SJCRH30 (cell line): ENCODE results near the gene FLT4. TPM values are rescaled to one million over a fixed set of nuclear protein-coding genes. Genes with fewer than 3 reads are reported as not detected.
"Not testable (repeated sequence)": the region's sequence is repeated elsewhere in the genome, so short reads cannot be mapped to it uniquely, and the experiment has no call there.

Experiments used
- DNase-seq, 2 experiments: peaks; one replicate each; pipeline ENCODE4 v3.0.0-alpha.2; 2015 to 2020
- H3K27ac ChIP-seq: fragments of 250-450 bp; sonication (Bioruptor Pico); 2 replicates; pipeline ENCODE4 v1.5.1; 2020; ENCODE audit warnings: mild to moderate bottlenecking, moderate library complexity
- H3K27me3 ChIP-seq: fragments of 250-450 bp; sonication (Bioruptor Pico); 2 replicates; pipeline ENCODE4 v1.5.1; 2020; ENCODE audit warnings: mild to moderate bottlenecking, moderate library complexity
- H3K36me3 ChIP-seq: fragments of 250-450 bp; sonication (Bioruptor Pico); 2 replicates; pipeline ENCODE4 v1.5.1; 2020; ENCODE audit warnings: mild to moderate bottlenecking, moderate library complexity
- H3K4me1 ChIP-seq: fragments of 250-450 bp; sonication (Bioruptor Pico); 2 replicates; pipeline ENCODE4 v1.5.1; 2020; ENCODE audit warnings: mild to moderate bottlenecking, moderate library complexity
- H3K4me3 ChIP-seq: fragments of 250-450 bp; sonication (Bioruptor Pico); 2 replicates; pipeline ENCODE4 v1.5.1; 2020; ENCODE audit warnings: mild to moderate bottlenecking, moderate library complexity
- H3K9me3 ChIP-seq: fragments of 250-450 bp; sonication (Bioruptor Pico); replicated peaks from 2 replicates; pipeline ENCODE4 v1.5.1; 2020; ENCODE audit warnings: mild to moderate bottlenecking, moderate library complexity
- total RNA-seq: library from RNA; depleted of rRNA; stranded (reverse); fragments of >200 nt; shearing (Covaris generic); gene quantifications from 2 replicates; pipeline ENCODE4 v1.2.3, GENCODE V29; 2014; rRNA removed

Gene FLT4
- total RNA-seq: 0.08 TPM in 1 of 2 replicates, not detected in the other

DNA sequence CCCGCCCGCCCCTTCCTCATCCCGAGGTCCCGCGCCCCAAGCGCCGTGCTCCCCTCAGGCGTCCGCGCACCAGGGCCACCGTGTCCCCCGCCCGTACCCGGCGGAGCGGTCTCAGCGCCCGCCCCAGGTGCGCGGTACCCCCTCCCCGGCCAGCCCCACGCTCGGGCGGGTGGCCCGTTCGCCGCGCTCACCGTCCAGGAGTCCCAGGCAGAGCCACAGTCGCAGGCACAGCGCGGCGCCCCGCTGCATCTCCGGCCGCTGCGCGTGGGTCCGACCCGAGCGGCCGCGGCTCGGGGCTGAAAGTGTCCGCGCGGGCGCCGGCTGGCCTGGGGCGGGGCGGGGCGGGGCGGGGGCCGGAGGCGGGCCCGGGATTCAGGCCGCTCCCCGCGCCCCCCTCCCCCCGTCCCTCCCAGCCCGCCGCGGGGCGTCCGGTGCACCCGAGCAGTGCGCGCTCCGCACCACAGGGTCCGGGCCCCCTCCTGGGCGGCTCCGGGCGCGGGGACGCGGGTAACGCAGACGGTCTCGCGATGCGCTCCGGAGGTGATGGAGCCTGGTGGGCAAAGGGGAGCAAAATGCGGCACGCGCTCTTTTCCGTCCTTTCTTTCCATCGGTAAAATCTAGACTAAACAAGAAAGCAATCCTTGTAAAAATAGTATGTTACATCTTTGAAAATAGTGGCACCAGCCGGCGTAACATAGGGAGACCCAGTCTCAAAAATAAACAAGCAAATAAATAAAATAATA is at the start of gene FLT4:
Gene FLT4 (minus strand): TSS at position 304 of the 743 bp plus-strand sequence. CDS start 55 bp downstream, at position 249.
- no peak within 1 kb of the TSS for H3K4me3 ChIP-seq
- H3K27me3 ChIP-seq: no peaks in the 10 kb centered on the region; the same call in 1 of the 2 replicates

DNA sequence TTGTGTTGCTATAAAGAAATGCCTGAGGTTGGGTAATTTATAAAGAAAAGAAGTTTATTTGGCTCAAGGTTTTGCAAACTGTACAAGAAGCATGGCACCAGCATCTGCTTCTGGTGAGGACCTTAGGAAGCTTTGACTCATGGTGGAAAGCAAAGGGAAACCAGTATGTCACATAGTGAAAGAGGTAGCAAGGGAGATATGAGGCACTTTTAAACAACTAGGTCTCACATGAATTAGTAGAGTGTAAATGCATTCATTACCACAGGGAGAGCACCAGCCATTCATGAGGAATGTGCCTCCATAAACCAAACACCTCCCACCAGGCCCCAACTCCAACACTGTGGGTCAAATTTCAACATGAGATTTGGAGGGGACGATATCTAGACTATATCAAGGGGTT is 49.6 kb upstream of the FLT4 start:
- no peak overlapping the region for H3K4me3 ChIP-seq
- H3K27me3 ChIP-seq: peaks cover 7% of the 10 kb centered on the region; the same call in 1 of the 2 replicates
- no peaks in the 10 kb centered on the region for H3K4me1 ChIP-seq
- H3K27ac ChIP-seq: no peak overlapping the region
- DNase-seq: no peak
- H3K36me3 ChIP-seq: no peaks in the 10 kb centered on the region
- H3K9me3 ChIP-seq: no peaks in the 10 kb centered on the region; the same call in 1 of the 2 replicates

More for the DNA sequence above, at the start of gene FLT4:
- Histone ChIP-seq H3K27ac (no peak within 1 kb of the TSS), H3K9me3 (no peaks in the 10 kb centered on the region), H3K4me1 (no peaks in the 10 kb centered on the region), H3K36me3 (no peaks in the 10 kb centered on the region)
- no peak for DNase-seq

DNA sequence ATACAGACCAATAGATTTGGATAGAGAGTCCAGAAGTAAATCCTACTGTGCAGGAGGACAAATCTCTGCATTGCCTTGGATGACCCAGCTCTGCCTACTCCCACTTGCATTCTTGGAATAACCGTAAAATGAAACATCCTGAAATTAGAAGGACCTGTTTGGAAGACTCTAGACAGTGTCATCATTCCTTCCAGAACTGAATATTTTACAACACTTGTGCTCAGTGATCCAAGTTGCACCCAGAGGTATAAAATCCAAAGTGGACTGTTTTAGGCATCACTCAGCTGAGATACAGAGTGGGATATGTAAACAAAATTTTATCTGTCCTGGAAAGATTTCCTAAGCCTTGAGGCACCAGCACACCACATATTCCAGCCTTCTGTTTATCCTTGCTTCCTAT is 46.7 kb upstream of the FLT4 start:
- Histone ChIP-seq H3K27me3 (peaks cover 10% of the 10 kb centered on the region; the same call in 1 of the 2 replicates), H3K36me3 (no peaks in the 10 kb centered on the region), H3K4me3 (no peak overlapping the region), H3K4me1 (no peaks in the 10 kb centered on the region), H3K9me3 (no peaks in the 10 kb centered on the region; the same call in 1 of the 2 replicates), H3K27ac (no peak overlapping the region)
- no peak for DNase-seq

DNA sequence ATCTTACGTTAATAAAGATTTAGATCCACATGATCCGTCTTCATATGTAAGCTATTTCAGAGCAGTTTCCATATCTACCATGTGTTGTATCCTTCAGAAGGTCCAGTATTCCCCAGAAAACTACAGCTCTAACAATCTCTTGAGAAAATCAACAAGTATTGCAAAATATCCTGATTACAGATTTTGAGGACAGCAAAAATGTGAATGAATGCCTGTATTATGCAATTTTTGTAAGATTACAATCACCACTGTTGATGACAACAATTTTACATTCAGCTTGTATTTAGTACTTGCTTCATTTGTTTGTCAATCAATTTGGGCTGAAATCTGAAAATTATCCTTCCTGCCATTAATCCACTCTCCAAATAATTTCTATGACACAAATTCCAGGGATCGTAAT is 43.0 kb upstream of the FLT4 start:
- Histone ChIP-seq H3K27ac (no peak overlapping the region), H3K27me3 (peaks cover 10% of the 10 kb centered on the region; the same call in 1 of the 2 replicates), H3K9me3 (no peaks in the 10 kb centered on the region; the same call in 1 of the 2 replicates), H3K4me3 (no peak overlapping the region), H3K36me3 (no peaks in the 10 kb centered on the region), H3K4me1 (no peaks in the 10 kb centered on the region)
- no peak for DNase-seq

DNA sequence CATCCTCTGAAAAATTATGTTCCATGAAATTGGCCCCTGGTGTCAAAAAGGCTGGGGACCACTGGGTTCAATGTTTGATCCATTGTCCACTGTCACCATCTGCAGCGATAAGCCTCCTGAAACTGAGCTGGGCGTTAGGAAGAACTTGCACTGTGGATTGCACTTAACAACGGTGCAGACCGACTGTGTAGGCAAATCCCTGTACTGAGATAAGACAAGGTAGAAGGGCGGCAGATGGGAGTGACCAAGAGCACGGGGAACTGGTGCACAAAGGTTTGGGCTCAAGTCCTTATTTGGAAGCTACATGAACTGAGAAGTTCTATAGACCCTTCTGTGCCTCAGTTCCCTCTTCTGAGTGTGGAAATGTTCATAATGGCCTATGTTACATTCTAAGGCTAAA is 41.6 kb upstream of the FLT4 start:
- DNase-seq: no peak
- H3K36me3 ChIP-seq: no peaks in the 10 kb centered on the region

DNA sequence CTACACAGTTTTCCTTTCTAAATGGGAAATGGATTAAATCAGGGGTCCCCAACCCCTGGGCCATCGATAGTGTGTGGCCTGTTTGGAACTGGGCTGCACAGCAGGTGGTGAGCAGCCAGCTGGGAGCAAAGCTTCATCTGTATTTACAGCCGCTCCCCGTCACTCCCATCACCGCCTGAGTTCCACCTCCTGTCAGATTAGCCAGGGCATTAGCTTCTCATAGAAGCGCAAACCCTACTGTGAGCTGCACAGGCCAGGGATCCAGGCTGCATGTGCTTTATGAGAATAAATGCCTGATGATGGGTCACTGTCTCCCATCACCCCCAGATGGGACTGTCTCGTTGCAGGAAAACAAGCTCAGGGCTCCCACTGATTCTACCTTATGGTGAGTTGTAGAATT is 41.2 kb upstream of the FLT4 start:
- no peak overlapping the region for H3K4me3 ChIP-seq
- H3K27ac ChIP-seq: no peak overlapping the region
- peaks cover 10% of the 10 kb centered on the region; the same call in 1 of the 2 replicates for H3K27me3 ChIP-seq
- no peak for DNase-seq
- H3K36me3 ChIP-seq: no peaks in the 10 kb centered on the region
- H3K9me3 ChIP-seq: no peaks in the 10 kb centered on the region; the same call in 1 of the 2 replicates
- no peaks in the 10 kb centered on the region for H3K4me1 ChIP-seq

More for the DNA sequence above, 41.6 kb upstream of the FLT4 start:
- Histone ChIP-seq H3K27ac (no peak overlapping the region), H3K27me3 (peaks cover 10% of the 10 kb centered on the region; the same call in 1 of the 2 replicates), H3K4me3 (no peak overlapping the region), H3K9me3 (no peaks in the 10 kb centered on the region; the same call in 1 of the 2 replicates), H3K4me1 (no peaks in the 10 kb centered on the region)

DNA sequence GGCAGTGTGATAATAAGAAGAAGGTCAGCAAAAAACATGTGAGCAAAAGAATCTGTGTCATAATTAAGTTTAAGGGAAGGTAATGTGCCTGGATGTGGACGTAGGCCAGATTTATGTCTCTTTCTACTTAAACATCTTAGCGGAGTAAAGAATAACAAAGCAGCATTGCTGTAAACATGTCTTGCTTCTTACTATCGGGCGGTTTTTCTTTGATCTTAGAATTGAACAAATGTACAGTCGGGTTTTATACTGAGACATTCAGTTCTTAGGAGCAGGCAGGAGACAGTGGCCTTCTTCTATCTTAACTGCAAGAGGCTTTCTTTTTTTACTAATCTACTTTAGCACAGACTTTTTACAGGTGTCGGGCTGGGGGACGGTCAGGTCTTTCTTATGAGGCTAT is 40.4 kb upstream of the FLT4 start:
- H3K36me3 ChIP-seq: no peaks in the 10 kb centered on the region
- no peak overlapping the region for H3K4me3 ChIP-seq
- H3K4me1 ChIP-seq: no peaks in the 10 kb centered on the region
- no peaks in the 10 kb centered on the region for H3K9me3 ChIP-seq
- no peak overlapping the region for H3K27ac ChIP-seq
- no peak for DNase-seq
- peaks cover 10% of the 10 kb centered on the region; the same call in 1 of the 2 replicates for H3K27me3 ChIP-seq

DNA sequence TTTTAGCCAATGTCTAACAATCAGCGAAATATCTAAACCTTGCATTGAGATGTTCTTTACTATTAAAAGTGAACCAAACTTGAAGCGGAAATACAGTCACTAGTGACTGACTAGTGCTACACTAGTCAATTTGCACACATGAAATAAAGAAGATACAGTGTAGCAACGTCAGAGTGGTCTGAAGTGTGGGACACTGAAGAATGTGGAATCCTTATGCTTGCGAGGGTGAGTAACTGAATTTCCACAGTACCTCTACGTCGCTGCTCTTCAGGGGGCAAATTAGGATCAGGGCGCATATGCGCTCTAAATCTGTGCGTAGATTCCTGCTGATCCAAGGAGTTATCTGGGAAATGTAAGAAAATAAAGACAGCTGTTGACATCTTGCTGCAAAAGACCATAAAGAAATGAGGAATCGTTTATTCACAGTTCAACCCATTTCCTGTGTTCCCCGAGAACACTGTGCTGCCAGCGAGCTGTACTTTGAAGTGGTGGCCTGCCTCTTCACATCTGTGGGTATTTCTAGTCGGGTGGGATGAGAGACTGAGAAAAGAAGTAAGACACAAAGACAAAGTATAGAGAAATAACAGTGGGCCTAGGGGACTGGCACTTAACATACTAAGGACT is 39.8 kb upstream of the FLT4 start:
- no peak overlapping the region for H3K4me3 ChIP-seq
- no peaks in the 10 kb centered on the region for H3K9me3 ChIP-seq
- peaks cover 10% of the 10 kb centered on the region; the same call in 1 of the 2 replicates for H3K27me3 ChIP-seq
- H3K36me3 ChIP-seq: no peaks in the 10 kb centered on the region
- DNase-seq: no peak
- no peaks in the 10 kb centered on the region for H3K4me1 ChIP-seq
- no peak overlapping the region for H3K27ac ChIP-seq

DNA sequence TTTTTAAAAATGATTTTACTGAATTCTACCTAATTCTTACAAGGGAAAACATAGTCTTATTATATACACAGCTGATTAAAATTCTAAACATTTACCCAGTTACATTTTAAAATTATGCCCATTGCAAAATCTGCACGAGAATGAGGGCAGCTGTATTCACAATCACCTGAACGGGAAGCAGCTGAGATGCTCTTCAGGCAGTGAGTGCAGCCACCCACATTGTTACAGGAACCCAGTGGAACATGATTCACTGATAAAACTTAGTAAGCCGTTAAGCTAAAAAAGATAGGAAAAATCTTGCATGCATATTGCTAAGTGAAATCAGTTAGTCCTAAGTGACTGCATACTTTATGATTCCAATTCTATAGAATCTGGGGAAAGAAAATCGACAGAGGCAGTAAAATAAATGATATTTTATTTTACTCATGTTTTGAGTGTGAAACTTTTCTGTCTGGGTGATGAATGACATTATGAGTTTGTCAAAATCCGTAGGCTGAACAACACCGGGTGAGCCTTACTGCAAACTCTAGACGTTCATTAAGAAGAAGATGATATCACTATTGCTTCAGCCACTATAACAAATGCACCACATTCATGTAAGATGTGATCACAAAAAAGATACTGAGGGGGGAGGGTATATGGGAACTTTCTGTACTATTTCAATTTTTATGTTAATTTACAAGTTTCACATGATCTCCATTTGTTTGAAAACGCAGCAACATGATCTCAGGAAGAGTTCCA is 39.1 kb upstream of the FLT4 start:
- H3K27me3 ChIP-seq: peaks cover 10% of the 10 kb centered on the region; the same call in 1 of the 2 replicates
- no peak overlapping the region for H3K27ac ChIP-seq
- no peak overlapping the region for H3K4me3 ChIP-seq
- no peaks in the 10 kb centered on the region for H3K36me3 ChIP-seq
- H3K9me3 ChIP-seq: no peaks in the 10 kb centered on the region
- DNase-seq: no peak
- H3K4me1 ChIP-seq: no peaks in the 10 kb centered on the region

DNA sequence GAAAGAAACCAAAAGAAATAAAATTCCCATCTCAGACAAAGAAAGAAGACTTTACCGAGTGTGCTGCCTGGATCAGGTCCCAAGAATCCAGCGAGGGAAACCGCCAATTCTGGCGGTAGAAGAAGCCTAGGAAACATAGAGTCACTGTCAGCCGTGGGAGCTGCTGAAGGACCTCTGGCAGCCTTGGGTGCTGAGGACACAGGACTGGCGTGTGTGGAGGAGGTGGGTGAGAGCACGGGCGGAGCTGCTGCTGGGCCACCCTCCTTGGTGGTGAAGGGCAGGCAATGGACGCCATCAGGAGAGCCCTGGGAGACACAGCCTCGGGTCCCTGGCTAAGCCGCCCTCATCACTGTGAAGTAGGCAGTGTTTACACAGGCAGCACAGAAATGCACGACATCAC is 37.4 kb upstream of the FLT4 start:
- H3K9me3 ChIP-seq, H3K4me1 ChIP-seq, DNase-seq, H3K36me3 ChIP-seq, H3K4me3 ChIP-seq, H3K27ac ChIP-seq, H3K27me3 ChIP-seq: not testable (repeated sequence)

DNA sequence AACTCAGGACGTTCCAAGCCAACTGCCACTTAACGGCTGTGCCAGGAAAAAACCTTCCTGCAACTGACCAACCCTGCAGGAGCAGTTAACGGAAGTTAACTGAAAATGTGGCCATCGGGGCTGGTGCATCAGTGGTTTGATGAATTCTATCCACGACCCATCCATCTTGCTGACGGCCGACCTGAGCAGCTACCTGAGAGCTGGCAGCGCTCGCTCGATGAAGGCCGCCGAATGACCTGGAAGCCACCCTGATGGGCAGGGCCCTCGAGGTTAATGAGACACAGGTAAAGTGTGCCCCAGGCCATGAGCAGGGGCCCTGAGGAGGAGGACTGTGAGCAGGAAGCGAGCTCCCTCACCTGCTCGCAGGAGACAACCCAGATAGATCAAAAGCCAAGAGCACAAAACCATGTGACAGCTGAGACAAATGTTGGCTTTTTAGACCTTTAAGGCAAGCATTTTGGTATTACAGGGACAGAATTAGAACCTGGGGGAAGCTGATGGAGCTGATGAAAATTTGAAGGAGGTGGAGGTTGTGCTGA is 35.3 kb upstream of the FLT4 start:
- no peaks in the 10 kb centered on the region for H3K4me1 ChIP-seq
- no peak for DNase-seq
- H3K9me3 ChIP-seq: no peaks in the 10 kb centered on the region
- no peaks in the 10 kb centered on the region for H3K36me3 ChIP-seq
- H3K27me3 ChIP-seq: peaks cover 3% of the 10 kb centered on the region; the same call in 1 of the 2 replicates
- no peak overlapping the region for H3K4me3 ChIP-seq
- H3K27ac ChIP-seq: no peak overlapping the region

DNA sequence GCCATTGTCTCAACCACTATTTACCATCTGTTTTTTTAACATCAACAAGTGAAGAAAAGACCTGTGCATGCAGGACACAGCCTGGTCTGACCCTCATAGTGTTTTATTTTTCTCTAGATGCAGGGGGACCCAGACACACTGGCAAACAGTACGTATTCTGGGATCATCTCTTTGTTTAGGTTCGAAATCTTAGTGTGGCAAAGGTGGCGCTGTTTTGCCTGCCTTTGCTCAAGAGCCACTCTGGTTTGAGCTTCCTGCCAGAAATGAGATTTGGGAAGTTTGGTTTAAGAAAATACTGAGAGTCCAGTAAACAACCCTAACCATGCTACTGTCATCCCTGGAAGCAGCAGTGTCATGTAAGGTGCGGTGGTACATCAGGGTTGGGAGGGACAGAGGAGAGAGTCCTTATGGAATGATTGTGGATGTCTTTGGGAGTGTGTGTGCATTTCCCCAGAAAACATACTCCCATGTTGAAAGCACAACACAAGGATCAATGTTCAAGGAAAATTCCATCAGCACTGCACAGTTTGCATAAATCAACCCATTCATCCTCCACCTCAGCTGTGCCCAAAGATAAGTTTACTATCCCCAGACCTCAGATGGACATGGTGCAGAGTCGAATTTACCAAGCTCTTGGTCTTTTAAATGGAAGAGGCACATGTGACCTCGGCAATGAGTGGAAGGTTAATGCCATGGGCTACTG is 34.0 kb upstream of the FLT4 start:
- no peaks in the 10 kb centered on the region for H3K9me3 ChIP-seq
- DNase-seq: no peak
- H3K36me3 ChIP-seq: no peaks in the 10 kb centered on the region
- H3K27me3 ChIP-seq: no peaks in the 10 kb centered on the region
- H3K4me3 ChIP-seq: no peak overlapping the region
- H3K27ac ChIP-seq: no peak overlapping the region
- no peaks in the 10 kb centered on the region for H3K4me1 ChIP-seq

DNA sequence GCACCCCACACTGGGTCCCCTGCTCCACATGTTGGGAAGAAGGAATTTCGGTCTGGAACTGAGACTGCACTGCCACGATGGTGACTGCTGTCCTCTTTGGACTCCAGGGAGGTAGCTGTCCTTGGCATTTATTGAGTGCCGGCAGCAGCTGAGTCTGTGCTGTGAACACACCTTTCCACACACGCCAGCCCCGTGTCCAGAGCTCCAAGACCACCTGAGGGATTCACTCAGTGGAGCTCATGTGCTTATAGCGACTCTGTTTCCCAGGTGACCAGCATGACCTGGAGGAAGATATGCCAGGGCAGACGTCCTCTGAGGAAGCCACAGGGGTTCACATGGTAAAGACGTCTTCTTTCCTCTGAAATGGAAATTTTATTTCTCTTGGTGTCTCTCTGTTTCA is 33.2 kb upstream of the FLT4 start:
- no peak overlapping the region for H3K4me3 ChIP-seq
- H3K9me3 ChIP-seq: no peaks in the 10 kb centered on the region
- no peaks in the 10 kb centered on the region for H3K4me1 ChIP-seq
- H3K27me3 ChIP-seq: no peaks in the 10 kb centered on the region
- DNase-seq: no peak
- H3K27ac ChIP-seq: no peak overlapping the region
- no peaks in the 10 kb centered on the region for H3K36me3 ChIP-seq

DNA sequence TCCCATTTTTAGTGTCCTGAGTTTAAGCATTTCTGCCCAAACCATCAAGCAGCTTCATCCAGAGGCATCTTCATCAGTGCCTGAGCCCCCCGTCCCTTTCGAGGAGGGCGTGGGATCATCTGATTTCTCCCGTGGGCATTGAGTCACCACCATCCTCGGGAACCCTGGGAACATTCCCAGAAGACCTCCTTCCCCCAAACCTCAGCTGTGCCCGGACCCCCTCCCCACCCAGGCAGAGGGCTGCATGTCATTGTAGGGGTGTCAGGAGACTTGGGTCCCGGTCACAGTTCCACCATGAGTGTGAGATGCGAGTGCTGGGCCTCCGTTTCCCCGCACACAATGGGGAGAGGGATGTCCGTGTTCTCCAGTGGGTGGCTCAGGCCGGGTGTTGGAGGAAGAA is 32.6 kb upstream of the FLT4 start:
- not testable (repeated sequence) for H3K4me1 ChIP-seq, H3K9me3 ChIP-seq, H3K36me3 ChIP-seq, H3K27me3 ChIP-seq, H3K4me3 ChIP-seq, H3K27ac ChIP-seq, DNase-seq
